ENCODE measurements around the gene DNM3.

Gene DNM3

DNA sequence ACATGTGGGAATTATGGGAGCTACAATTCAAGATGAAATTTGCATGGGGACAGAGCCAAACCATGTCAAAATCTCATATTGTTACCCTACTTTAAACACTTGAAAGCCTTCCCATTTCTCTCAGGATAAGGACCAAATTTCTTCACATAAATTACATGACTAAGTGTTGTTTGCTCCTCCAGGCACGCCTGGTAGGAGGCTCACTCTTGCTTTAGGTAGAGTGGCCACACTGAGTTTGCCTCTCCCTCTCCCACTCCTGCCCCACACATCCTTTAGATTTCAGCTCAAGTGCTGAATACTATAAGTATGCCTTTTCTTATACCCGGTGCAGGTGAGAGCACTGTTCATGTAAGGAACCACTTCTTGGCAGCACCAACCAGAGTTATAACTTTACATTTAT lies 279.1 kb downstream of the DNM3 start:
- no peak for DNase-seq

GRCh38 chr1:172121081-172121717 lies 279.9 kb downstream of the DNM3 start:
- no peak for DNase-seq

DNA sequence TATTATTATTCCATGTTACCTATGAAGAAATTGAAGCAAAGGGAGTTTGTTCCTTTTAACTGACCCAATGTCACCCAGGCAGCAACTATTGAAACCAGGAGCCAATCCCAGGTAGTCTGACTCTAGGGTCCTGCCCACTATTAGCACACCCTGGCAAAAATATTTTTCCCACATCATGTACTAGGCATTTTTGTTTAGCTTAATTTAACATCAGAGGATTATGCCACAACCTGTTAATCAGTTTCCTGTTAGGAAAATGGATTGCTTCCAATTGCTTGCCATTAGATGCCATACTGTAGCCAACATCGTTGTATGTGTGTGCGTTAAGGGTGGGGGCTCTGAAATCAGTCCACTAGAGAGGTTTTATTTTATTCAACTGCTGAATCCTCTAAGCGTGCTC lies 281.1 kb downstream of the DNM3 start:
- DNase-seq, result no peak

DNA sequence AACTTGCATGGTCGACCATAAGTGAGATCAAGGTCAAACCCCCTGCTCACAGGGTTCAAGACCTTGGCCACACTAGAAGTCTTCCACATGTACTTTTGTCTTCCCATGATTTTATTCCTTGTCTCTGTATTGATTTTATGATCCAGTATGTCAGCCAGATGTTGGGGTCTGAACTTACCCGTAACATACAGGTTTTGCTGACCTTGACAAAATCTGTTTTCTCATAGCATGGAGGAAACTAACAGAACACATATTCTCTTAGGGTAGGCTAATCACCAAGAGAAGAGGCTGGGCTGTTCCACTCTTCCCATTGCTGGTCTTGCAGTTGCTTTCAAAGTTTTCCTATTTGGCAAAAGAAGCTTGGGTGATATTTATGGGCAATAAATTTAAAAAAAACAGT lies 284.0 kb downstream of the DNM3 start:
- no peak for DNase-seq

GRCh38 chr1:172125812-172126430 lies 284.6 kb downstream of the DNM3 start:
- no peak for DNase-seq

DNA sequence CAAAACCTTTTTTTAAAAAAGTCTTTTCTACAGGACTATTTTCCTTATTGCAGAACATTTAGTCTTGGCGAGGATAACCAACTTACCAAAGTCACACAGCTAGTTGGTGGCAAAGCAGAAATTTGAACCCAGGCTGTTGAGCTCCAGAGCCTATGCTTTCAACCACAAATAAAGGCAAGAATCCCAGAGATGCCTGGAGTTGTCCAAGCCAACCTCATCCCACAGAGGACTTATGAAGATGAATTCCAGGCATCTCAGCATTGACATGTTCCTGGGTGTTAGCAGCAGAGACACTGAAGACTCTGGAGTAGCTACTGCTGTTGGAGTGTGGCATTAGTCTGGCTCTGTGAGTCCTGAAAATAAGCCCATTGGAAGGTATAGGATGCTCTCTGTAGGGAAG lies 291.5 kb downstream of the DNM3 start:
- no peak for DNase-seq

DNA sequence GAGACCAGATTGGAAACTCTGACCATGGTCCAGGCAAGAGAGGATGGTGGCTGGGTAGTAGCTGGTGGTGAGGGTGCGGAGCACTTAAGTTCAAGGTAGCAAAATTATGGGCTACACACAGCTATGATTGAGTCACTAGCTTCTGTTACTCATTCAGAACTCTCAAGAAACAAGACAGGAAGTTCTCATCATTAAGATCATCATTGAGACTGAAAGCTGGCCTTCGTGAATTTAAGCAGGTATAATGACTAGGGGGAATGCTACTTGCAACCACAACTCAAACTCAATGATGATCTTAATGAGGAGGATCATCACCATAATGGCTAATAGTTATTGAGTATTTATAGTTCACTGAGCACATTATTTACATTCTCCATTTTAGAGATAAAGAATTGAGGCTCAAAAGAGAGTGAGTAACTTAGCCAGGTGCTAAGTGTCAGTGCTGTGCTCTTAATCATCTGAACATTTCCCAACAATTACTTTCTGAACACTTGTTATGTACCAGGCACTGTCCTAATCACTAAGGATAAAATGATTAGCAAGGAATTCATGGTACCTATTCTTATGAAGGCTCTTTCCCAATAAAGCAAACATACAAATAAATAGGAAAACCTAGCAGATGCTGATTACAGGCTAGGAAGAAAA lies 292.9 kb downstream of the DNM3 start:
- no peak for DNase-seq

GRCh38 chr1:172135076-172135672 lies 293.9 kb downstream of the DNM3 start:
- DNase-seq, result no peak

- DNase-seq, result no peak
Observed at GRCh38 chr1:172135978-172136610, 294.8 kb downstream of the DNM3 start.

GRCh38 chr1:172136925-172137324 lies 295.6 kb downstream of the DNM3 start:
- DNase-seq, result no peak

GRCh38 chr1:172137703-172138454 lies 296.6 kb downstream of the DNM3 start:
- DNase-seq, result no peak

GRCh38 chr1:172138634-172139033 lies 297.3 kb downstream of the DNM3 start:
- no peak for DNase-seq

- DNase-seq, result no peak
Observed at GRCh38 chr1:172139196-172139595, 297.9 kb downstream of the DNM3 start.

GRCh38 chr1:172140072-172140471 lies 298.8 kb downstream of the DNM3 start:
- DNase-seq, result no peak

- no peak for DNase-seq
Observed at GRCh38 chr1:172140591-172140990, 299.3 kb downstream of the DNM3 start.

DNA sequence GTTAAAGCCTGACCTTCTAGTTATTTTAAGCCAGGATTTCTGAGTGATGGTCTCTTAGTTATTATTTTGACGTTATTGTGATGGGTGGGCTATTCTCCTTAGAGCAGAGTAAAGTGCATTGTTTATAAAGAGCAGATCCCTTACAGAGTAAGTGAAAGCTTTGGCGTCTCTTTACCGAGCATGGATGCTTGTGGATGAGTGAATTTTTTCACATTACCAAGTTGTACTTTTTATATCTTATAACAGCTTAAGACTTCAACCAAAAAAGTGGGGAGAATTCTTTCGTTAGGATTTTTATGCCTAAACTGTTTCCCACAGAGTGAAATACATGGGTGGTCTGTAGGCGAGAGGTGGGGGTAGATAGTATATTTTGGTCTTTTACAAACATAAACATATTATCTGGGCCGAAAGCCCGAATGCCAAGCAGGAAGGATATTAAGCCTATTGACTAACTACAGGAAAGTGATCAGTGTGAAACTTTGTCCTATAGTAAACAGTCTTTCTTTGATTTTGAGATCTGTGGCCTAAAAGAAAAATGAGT lies 300.1 kb downstream of the DNM3 start:
- DNase-seq, result no peak

GRCh38 chr1:172142324-172142723 lies 301.0 kb downstream of the DNM3 start:
- DNase-seq, result no peak

DNA sequence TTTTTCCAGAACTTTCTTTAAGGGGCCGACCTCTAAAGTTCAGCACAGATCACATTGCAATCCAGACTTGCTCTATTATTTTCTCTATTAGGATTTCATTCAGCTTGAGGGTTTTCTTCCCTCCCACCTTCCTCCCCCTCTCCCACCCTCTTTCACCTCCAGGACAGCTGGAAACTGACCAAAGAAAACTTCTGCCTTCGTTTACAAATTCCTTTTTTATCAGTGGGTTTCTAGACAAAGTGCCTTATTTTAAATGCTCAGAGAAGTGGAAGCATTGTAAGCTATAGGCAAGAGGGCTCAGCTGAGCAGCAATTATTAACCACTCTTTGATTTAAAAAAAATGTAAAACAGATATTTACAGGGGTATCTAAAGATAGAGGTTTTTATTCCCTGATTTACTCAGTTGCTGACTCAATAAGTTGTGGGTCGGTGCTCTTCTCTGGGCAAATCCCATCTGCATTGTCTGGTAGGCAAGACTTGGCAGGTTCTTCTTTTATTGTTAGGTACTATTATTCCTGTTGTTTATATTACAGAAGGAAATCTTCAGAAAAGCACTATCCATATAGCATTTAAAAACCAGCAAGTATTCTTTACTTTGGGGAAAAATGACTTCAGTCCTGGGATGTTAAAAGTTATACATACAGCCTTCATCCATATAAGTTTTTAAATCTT lies 302.2 kb downstream of the DNM3 start:
- DNase-seq, result no peak

DNA sequence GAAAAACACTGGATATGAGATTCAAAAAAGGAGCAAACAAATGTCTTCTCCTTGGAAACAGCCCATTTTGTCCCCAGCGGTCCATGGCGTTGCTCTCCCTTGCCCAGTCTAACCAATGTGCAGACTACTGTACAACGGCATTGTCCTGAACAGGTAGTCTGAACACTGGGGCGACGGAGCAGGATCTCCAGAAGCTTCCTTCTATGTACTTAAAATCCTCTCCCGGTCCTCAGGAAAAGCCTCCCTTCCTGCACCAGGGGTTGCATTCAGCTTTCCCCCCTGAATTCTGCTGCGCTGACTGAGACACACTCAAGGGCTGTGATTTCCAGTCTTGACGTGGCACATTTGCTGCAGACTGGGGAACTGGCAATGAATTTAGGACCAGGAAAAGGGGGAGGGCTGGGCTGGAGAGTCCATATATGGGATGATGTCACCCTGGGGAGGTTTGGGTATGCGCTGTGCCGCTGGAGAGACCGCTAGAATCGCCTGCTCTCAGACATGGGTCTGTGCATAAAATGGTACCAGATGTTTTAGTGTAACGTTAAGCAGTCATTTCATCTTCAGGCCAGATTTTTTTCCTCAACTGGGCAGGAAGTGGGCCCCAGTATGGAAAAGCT lies 303.3 kb downstream of the DNM3 start:
- no peak for DNase-seq

- no peak for DNase-seq
Observed at GRCh38 chr1:172145231-172145651, 303.9 kb downstream of the DNM3 start.

DNA sequence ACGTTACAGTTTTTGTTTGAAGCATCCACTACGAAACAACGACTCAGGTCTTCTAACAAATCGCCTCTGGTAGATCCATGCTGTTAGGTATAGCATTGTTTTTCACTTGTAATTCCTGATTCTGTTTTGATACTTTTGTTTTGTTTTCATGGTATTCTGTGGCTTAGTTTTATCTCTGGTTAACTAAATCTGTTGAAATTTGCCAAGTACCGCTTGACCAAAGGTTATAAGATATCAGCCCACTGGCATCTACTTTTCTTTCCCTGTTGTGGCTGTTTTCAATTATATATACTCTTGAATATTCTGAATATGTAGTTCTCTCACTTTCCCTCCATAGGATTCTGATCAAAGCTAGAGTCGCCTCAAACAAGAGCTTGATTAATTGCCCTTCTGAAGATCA lies 304.4 kb downstream of the DNM3 start:
- no peak for DNase-seq

All from NCI-H510A treated with DMSO at 0.1 percent for 48 hours (cell line).